ENCODE data around the gene PLA2G6. TPM values are rescaled to one million over a fixed set of nuclear protein-coding genes. Genes with fewer than 3 reads are reported as not detected.
A peak's percentile ranks its signal among the peaks of the same experiment; 100 is the strongest.

The PLA2G6 gene
- total and polyA plus RNA-seq, 2 of the 13 experiments (the other 11 are each of a cell fraction or from before 2014, with no cell fraction given) = 4.8 to 11.5 TPM

DNA sequence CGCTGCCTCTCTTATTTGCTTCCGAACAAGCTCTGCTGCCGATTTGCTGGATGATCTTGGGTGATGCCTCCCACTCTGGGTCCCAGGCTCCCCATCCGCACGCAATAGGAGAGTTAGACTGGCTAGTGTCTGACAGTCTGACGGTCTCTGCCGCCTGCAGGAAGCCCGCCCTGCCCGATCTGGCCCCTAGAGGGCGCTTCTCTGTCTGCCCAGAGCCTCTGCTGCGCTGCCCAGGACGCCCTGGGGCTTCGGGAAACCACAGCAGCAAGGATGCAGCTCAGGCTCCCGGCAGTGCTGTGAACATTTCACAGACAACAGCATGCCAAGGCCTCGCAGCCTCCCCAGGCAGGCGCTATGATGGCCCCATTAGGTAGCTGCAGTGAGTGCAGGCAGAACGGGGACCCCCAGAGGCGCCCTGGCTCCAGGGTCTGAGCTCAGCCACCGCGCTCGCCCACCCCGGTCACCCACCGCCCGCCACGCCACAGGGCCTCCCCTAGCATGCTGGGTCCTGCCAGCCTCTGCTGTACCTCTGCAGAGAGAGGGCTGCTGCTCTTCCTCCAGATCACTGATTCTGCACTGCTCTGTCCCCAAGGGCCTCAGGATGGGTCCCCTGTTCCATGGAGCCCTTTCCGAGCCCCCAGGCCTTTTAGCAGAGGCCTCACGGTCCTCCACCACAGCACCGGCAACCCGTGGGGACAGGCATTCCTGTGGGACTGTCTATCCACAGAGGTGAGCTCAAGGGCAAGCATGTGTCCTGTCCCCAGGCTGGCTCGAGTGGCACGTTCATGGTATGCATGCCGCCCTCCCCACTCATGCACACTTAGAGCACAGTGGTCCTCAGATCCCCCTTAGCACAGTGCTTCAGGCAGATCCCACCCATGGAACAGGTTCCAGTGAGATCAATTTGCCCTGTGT lies 66.9 kb downstream of the PLA2G6 start (continued):
- TF ChIP-seq ZNF629 (CRISPR knock-in tag; conservative IDR thresholded peaks at IDR 0.05) = no peak
- peak; percentile 48; the same call in 1 of the 2 replicates for TF ChIP-seq TBX2 (CRISPR knock-in tag; IDR thresholded peaks at IDR 0.05; ENCODE audit: borderline replicate concordance)
- TF ChIP-seq NFE2L2 (IDR thresholded peaks at IDR 0.05; ENCODE audit: low read length) = no peak
- TF ChIP-seq HOXA3 (CRISPR knock-in tag; IDR thresholded peaks at IDR 0.05) = peak; percentile 32; the same call in 1 of the 2 replicates
- peak; percentile 58 for TF ChIP-seq YY1 (IDR thresholded peaks at IDR 0.05; ENCODE audit: insufficient read depth, insufficient replicate concordance, low read depth, low read length)
- 0 out of 2 replicates have a peak, but pooled peaks have one; percentile 38 for TF ChIP-seq ZBTB38 (CRISPR knock-in tag; IDR thresholded peaks at IDR 0.05)
- TF ChIP-seq, protein P1, sequence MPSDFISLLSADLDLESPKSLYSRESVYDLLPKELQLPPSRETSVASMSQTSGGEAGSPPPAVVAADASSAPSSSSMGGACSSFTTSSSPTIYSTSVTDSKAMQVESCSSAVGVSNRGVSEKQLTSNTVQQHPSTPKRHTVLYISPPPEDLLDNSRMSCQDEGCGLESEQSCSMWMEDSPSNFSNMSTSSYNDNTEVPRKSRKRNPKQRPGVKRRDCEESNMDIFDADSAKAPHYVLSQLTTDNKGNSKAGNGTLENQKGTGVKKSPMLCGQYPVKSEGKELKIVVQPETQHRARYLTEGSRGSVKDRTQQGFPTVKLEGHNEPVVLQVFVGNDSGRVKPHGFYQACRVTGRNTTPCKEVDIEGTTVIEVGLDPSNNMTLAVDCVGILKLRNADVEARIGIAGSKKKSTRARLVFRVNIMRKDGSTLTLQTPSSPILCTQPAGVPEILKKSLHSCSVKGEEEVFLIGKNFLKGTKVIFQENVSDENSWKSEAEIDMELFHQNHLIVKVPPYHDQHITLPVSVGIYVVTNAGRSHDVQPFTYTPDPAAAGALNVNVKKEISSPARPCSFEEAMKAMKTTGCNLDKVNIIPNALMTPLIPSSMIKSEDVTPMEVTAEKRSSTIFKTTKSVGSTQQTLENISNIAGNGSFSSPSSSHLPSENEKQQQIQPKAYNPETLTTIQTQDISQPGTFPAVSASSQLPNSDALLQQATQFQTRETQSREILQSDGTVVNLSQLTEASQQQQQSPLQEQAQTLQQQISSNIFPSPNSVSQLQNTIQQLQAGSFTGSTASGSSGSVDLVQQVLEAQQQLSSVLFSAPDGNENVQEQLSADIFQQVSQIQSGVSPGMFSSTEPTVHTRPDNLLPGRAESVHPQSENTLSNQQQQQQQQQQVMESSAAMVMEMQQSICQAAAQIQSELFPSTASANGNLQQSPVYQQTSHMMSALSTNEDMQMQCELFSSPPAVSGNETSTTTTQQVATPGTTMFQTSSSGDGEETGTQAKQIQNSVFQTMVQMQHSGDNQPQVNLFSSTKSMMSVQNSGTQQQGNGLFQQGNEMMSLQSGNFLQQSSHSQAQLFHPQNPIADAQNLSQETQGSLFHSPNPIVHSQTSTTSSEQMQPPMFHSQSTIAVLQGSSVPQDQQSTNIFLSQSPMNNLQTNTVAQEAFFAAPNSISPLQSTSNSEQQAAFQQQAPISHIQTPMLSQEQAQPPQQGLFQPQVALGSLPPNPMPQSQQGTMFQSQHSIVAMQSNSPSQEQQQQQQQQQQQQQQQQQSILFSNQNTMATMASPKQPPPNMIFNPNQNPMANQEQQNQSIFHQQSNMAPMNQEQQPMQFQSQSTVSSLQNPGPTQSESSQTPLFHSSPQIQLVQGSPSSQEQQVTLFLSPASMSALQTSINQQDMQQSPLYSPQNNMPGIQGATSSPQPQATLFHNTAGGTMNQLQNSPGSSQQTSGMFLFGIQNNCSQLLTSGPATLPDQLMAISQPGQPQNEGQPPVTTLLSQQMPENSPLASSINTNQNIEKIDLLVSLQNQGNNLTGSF (CRISPR knock-in tag; IDR thresholded peaks at IDR 0.05) = no peak
- TF ChIP-seq ZMAT3 (CRISPR knock-in tag; conservative IDR thresholded peaks at IDR 0.05) = no peak
- TF ChIP-seq, protein P2, sequence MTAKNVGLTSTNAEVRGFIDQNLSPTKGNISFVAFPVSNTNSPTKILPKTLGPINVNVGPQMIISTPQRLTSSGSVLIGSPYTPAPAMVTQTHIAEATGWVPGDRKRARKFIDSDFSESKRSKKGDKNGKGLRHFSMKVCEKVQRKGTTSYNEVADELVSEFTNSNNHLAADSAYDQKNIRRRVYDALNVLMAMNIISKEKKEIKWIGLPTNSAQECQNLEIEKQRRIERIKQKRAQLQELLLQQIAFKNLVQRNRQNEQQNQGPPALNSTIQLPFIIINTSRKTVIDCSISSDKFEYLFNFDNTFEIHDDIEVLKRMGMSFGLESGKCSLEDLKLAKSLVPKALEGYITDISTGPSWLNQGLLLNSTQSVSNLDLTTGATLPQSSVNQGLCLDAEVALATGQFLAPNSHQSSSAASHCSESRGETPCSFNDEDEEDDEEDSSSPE (CRISPR knock-in tag; IDR thresholded peaks at IDR 0.05) = 0 out of 2 replicates have a peak, but pooled peaks have one; percentile 20
- TF ChIP-seq ZNF33B (CRISPR knock-in tag; IDR thresholded peaks at IDR 0.05) = no peak
- no peak for TF ChIP-seq ZNF224 (CRISPR knock-in tag; IDR thresholded peaks at IDR 0.05)
- no peak for TF ChIP-seq ZNF354B (CRISPR knock-in tag; IDR thresholded peaks at IDR 0.05)
- no peak for TF ChIP-seq MATR3 (CRISPR knock-in tag; IDR thresholded peaks at IDR 0.05)
- TF ChIP-seq ZSCAN30 (CRISPR knock-in tag; IDR thresholded peaks at IDR 0.05) = no peak
- TF ChIP-seq ZNF180 (CRISPR knock-in tag; IDR thresholded peaks at IDR 0.05; ENCODE audit: borderline replicate concordance, low read depth) = no peak
- TF ChIP-seq FOSL2 (CRISPR knock-in tag; IDR thresholded peaks at IDR 0.05) = peak; percentile 17; the same call in 1 of the 2 replicates
- TF ChIP-seq, protein P3, sequence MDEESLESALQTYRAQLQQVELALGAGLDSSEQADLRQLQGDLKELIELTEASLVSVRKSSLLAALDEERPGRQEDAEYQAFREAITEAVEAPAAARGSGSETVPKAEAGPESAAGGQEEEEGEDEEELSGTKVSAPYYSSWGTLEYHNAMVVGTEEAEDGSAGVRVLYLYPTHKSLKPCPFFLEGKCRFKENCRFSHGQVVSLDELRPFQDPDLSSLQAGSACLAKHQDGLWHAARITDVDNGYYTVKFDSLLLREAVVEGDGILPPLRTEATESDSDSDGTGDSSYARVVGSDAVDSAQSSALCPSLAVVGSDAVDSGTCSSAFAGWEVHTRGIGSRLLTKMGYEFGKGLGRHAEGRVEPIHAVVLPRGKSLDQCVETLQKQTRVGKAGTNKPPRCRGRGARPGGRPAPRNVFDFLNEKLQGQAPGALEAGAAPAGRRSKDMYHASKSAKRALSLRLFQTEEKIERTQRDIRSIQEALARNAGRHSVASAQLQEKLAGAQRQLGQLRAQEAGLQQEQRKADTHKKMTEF (CRISPR knock-in tag; IDR thresholded peaks at IDR 0.05) = 0 out of 2 replicates have a peak, but pooled peaks have one; percentile 25
- TF ChIP-seq HOXA7 (CRISPR knock-in tag; IDR thresholded peaks at IDR 0.05) = no peak
